Prostate gland (tissue), 2 donors: ENCODE results near the gene PLCB1. TPM values are rescaled to one million over a fixed set of nuclear protein-coding genes. Genes with fewer than 3 reads are reported as not detected.

Experiments
- DNase-seq: peaks from one replicate; pipeline ENCODE4 v3.0.0-alpha.2; 2019; ENCODE audit warnings: low spot score
- H3K27ac ChIP-seq, 2 donors: fragments of 200-600 bp; sonication (generic); 2 replicates each; pipeline ENCODE4 v1.5.1; 2017 to 2019
- H3K27me3 ChIP-seq: fragments of 200-600 bp; sonication (generic); replicated peaks from 2 replicates; pipeline ENCODE4 v1.5.1; 2019; ENCODE audit not compliant: insufficient read depth
- H3K36me3 ChIP-seq, 2 donors: fragments of 200-600 bp; sonication (generic); 1 replicate in 1 of 2; 2 replicates in 1 of 2; pipeline versions ENCODE4 v1.5.1 to v1.8.1; 2017 to 2019
- H3K4me1 ChIP-seq: fragments of 200-600 bp; sonication (generic); replicated peaks from 2 replicates; pipeline ENCODE4 v1.5.1; 2019
- H3K4me3 ChIP-seq, 2 donors: fragments of 200-600 bp; sonication (generic); 2 replicates each; pipeline ENCODE4 v1.5.1; 2017 to 2019
- H3K9me3 ChIP-seq: fragments of 200-600 bp; sonication (generic); 2 replicates; pipeline ENCODE4 v1.5.1; 2017
- POLR2A ChIP-seq: fragments of 450-650 bp; IDR thresholded peaks from one replicate; pipeline ENCODE4 v1.6.1; 2016; ENCODE audit warnings: antibody characterized with exemption, mild to moderate bottlenecking
- POLR2AphosphoS5 ChIP-seq: sonication (generic); formaldehyde crosslinking; IDR thresholded peaks from one replicate; pipeline ENCODE4 v1.6.1; 2017; ENCODE audit warnings: antibody characterized with exemption
- WGBS: methylation state at CpG from one replicate; pipeline ENCODE4 v1.1.5; 2018; 5-methylcytosine and 5-hydroxymethylcytosine counted together
- intact Hi-C: fragments of 100-400 bp; cut with DNase I; formaldehyde crosslinking; loops from one replicate; pipeline ENCODE4 v1.14.2; 2022
- total RNA-seq, 2 donors: library from RNA; depleted of rRNA; stranded (reverse); fragments of >200 nt; gene quantifications; one replicate each; pipeline ENCODE4 v1.1.0, GENCODE V29; 2016
- TF ChIP-seq, protein P1 (sequence below), 4 experiments: fragments of 200-600 bp in 2 of 4; fragments of 450-650 bp in 2 of 4; sonication (generic) in 2 of 4; IDR thresholded peaks; 1 replicate in 3 of 4; 2 replicates in 1 of 4; pipeline ENCODE4 v1.5.1; 2016 to 2019; ENCODE audit warnings: antibody characterized with exemption in 4 of 4, mild to moderate bottlenecking in 2 of 4, moderate library complexity in 2 of 4

PLCB1 gene
- total RNA-seq, 2 donors from 2014 or later: 24.3 to 26.3 TPM

DNA sequence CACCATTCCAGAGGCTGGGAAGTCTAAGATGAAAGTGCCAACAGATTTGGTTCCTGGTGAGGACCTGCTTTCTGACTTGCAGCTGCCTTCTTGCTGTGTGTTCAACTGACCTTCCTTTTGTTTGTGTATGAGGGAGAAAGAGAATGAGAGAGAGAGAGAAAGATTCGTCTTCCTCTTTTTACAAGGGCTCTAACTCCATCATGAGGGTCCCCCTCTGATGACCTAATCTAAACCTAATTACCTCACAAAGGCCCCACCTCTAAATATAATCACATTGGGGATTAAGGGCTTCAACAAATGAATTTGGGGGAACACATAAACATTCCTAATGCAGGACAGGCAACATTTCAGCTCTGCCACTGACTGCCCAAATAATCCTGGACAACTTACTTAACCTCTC lies 130.7 kb downstream of the PLCB1 start:
- no peak for TF ChIP-seq POLR2AphosphoS5
- no peak for TF ChIP-seq POLR2A
- TF ChIP-seq, protein P1, sequence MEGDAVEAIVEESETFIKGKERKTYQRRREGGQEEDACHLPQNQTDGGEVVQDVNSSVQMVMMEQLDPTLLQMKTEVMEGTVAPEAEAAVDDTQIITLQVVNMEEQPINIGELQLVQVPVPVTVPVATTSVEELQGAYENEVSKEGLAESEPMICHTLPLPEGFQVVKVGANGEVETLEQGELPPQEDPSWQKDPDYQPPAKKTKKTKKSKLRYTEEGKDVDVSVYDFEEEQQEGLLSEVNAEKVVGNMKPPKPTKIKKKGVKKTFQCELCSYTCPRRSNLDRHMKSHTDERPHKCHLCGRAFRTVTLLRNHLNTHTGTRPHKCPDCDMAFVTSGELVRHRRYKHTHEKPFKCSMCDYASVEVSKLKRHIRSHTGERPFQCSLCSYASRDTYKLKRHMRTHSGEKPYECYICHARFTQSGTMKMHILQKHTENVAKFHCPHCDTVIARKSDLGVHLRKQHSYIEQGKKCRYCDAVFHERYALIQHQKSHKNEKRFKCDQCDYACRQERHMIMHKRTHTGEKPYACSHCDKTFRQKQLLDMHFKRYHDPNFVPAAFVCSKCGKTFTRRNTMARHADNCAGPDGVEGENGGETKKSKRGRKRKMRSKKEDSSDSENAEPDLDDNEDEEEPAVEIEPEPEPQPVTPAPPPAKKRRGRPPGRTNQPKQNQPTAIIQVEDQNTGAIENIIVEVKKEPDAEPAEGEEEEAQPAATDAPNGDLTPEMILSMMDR (IDR thresholded peaks at IDR 0.05): no peak
- intact Hi-C loops: no loop called here
- no peak for DNase-seq
- no peak overlapping the region for H3K27ac ChIP-seq
- no peaks in the 10 kb centered on the region for H3K9me3 ChIP-seq
- 65% methylated on average over 1 of the region's 1 CpG for WGBS
- no peaks in the 10 kb centered on the region for H3K4me1 ChIP-seq
- H3K36me3 ChIP-seq: no peaks in the 10 kb centered on the region
- H3K4me3 ChIP-seq: no peak overlapping the region
- H3K27me3 ChIP-seq: no peaks in the 10 kb centered on the region

- no peaks in the 10 kb centered on the region for H3K27me3 ChIP-seq
- no peak for DNase-seq
- no peak overlapping the region for H3K27ac ChIP-seq
- intact Hi-C loops: no loop called here
- H3K4me1 ChIP-seq: no peaks in the 10 kb centered on the region
- no peak for TF ChIP-seq POLR2A
- TF ChIP-seq POLR2AphosphoS5: no peak
- TF ChIP-seq, protein P1 (IDR thresholded peaks at IDR 0.05): no peak
- H3K36me3 ChIP-seq: no peaks in the 10 kb centered on the region
- H3K4me3 ChIP-seq: no peak overlapping the region
- no peaks in the 10 kb centered on the region for H3K9me3 ChIP-seq
These were observed 133.5 kb downstream of the PLCB1 start for GRCh38 chr20:8265588-8265987.

DNA sequence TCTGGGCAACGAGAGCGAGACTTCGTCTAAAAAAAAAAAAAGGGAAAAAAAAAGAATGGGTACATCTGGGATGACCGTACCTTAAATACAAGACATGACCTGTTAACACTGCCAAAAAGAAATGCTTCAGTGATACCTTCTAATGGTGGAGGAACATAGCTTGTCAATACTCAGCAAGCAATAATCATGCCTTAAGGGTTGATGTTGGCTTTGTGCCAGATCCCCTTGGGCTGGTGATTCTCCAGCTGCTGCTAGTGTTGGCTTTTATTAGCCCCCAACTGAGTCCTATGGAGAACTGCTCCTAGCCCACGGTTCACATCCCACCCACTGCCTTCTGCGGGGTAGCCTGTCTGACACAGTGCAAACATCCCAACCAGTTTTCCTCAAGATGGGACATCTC lies 134.9 kb downstream of the PLCB1 start:
- Histone ChIP-seq H3K4me1 (no peaks in the 10 kb centered on the region), H3K9me3 (no peaks in the 10 kb centered on the region), H3K4me3 (no peak overlapping the region), H3K27ac (no peak overlapping the region), H3K27me3 (no peaks in the 10 kb centered on the region), H3K36me3 (no peaks in the 10 kb centered on the region)
- 88% methylated on average over 6 of the region's 6 CpGs for WGBS
- intact Hi-C loops: no loop called here
- no peak for DNase-seq
- TF ChIP-seq, protein P1 (IDR thresholded peaks at IDR 0.05): no peak
- TF ChIP-seq POLR2AphosphoS5 (no peak), POLR2A (no peak)

GRCh38 chr20:8271727-8272126 lies 139.7 kb downstream of the PLCB1 start:
- Histone ChIP-seq H3K4me3 (no peak overlapping the region), H3K27ac (no peak overlapping the region), H3K27me3 (no peaks in the 10 kb centered on the region), H3K4me1 (no peaks in the 10 kb centered on the region), H3K9me3 (no peaks in the 10 kb centered on the region), H3K36me3 (no peaks in the 10 kb centered on the region)
- DNase-seq: no peak
- WGBS: 72% methylated on average over 2 of the region's 2 CpGs
- intact Hi-C loops: no loop called here
- TF ChIP-seq POLR2A (no peak), POLR2AphosphoS5 (no peak)
- TF ChIP-seq, protein P1 (IDR thresholded peaks at IDR 0.05): no peak

DNA sequence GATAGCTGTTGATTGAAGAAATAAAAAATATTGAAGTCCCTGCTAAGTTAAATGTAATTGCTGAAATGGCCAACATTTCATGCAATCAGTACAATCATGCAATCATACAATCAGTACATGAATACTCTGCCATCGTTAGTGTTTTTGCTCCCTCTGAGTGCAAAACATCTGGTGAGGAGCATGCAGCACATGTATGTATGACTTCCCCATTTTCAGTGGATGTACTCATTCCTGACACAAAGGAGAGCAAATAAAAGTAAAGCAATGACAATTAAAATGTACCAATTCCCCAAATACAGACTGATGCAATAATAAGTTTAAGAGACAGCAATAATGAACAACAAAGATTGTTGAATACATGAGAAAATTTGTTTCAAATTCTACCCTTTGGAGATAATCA lies 140.7 kb downstream of the PLCB1 start:
- DNase-seq: no peak
- Histone ChIP-seq H3K36me3 (no peaks in the 10 kb centered on the region), H3K27me3 (no peaks in the 10 kb centered on the region), H3K27ac (no peak overlapping the region), H3K9me3 (no peaks in the 10 kb centered on the region), H3K4me1 (no peaks in the 10 kb centered on the region), H3K4me3 (no peak overlapping the region)
- TF ChIP-seq POLR2A: no peak
- TF ChIP-seq, protein P1 (IDR thresholded peaks at IDR 0.05): no peak
- no peak for TF ChIP-seq POLR2AphosphoS5
- 70% methylated on average over 1 of the region's 1 CpG for WGBS
- intact Hi-C loops: no loop called here
